GM12864 (cell line): ENCODE measurements around the gene CAMKK1.

Experiments
- DNase-seq: peaks from one replicate; pipeline ENCODE4 v3.0.0-alpha.2; 2011; ENCODE audit warnings: low read depth
- H3K4me3 ChIP-seq: 2 replicates; pipeline ENCODE4 v1.5.1; 2011; ENCODE audit warnings: mild to moderate bottlenecking, low read depth, low read length, control low read depth
- TF ChIP-seq, protein P1 (sequence below): IDR thresholded peaks from 2 replicates; pipeline ENCODE4 v1.5.1; 2011; ENCODE audit warnings: low read depth, mild to moderate bottlenecking, moderate library complexity, low read length, control low read depth, inconsistent platforms; ENCODE audit errors: missing control alignments

Gene CAMKK1

DNA sequence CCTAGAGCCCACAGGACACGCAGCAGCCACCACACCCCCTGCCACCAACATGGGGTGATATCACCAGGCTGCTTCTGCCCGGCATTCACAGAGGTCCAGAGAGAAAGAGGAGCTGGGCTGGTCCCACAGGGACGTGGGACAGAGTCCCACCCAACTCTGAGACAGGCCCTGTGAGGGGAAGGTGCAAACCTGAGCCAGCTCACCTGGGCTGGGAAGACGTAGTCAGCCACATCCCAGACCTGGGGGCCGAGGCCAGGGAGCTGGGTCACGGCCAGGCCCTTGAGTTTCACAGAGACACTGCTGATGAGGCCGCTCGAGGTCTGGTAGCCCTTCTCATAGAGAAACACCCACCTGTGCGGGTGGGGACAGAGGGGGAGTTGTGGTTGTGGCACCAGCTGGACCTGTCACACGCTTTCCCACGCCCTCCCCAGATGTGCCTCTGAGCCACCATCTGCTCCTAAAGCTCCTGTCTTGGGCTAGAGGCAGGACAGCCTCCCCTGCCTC is 12.2 kb upstream of the CAMKK1 start:
- H3K4me3 ChIP-seq = no peak overlapping the region
- DNase-seq = no peak
- TF ChIP-seq, protein P1, sequence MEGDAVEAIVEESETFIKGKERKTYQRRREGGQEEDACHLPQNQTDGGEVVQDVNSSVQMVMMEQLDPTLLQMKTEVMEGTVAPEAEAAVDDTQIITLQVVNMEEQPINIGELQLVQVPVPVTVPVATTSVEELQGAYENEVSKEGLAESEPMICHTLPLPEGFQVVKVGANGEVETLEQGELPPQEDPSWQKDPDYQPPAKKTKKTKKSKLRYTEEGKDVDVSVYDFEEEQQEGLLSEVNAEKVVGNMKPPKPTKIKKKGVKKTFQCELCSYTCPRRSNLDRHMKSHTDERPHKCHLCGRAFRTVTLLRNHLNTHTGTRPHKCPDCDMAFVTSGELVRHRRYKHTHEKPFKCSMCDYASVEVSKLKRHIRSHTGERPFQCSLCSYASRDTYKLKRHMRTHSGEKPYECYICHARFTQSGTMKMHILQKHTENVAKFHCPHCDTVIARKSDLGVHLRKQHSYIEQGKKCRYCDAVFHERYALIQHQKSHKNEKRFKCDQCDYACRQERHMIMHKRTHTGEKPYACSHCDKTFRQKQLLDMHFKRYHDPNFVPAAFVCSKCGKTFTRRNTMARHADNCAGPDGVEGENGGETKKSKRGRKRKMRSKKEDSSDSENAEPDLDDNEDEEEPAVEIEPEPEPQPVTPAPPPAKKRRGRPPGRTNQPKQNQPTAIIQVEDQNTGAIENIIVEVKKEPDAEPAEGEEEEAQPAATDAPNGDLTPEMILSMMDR = no peak

DNA sequence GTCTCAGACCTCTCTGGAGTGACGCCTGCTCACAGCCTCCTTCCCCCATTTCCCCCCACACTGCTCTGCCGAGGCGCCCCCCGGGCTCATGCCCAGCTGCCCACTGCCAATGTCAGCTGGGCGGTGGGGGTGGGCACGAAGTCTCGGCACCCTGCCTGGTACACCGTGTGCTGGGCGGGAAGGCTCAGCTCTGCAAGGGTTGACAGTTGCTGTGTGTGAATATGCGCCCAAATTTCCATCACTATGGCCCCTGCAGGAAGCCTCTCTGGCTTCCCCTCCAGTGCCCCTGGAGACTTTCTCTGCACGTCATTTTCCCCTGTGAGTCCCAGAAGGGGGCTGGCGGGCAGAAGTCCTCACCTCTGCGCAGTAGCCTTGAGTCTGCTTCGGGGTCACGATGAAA is 11.6 kb upstream of the CAMKK1 start:
- H3K4me3 ChIP-seq = no peak overlapping the region

DNA sequence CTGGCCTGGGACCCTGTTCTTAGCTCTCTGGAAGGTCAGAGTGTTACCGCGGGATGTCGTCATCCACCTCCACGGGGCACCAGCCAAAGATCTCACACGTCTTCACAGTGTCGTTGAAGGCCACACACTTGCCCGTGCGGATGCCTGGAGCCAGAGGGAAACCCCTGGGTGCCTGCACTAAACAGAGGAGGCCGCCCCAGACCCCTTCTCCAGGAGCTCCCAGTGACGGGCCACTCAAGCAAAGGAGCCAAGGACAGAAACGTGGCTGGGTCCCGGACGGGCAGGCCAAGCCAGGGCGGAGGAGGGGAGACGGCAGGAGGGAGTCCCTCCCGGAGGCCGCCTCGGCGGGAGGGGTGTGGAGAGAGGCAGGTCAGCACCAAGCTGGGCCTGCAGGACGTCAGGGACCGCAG is 11.0 kb upstream of the CAMKK1 start:
- no peak overlapping the region for H3K4me3 ChIP-seq
- DNase-seq = no peak
- TF ChIP-seq, protein P1 = no peak

More for the DNA sequence above, 11.6 kb upstream of the CAMKK1 start:
- DNase-seq = no peak
- TF ChIP-seq, protein P1 = no peak

DNA sequence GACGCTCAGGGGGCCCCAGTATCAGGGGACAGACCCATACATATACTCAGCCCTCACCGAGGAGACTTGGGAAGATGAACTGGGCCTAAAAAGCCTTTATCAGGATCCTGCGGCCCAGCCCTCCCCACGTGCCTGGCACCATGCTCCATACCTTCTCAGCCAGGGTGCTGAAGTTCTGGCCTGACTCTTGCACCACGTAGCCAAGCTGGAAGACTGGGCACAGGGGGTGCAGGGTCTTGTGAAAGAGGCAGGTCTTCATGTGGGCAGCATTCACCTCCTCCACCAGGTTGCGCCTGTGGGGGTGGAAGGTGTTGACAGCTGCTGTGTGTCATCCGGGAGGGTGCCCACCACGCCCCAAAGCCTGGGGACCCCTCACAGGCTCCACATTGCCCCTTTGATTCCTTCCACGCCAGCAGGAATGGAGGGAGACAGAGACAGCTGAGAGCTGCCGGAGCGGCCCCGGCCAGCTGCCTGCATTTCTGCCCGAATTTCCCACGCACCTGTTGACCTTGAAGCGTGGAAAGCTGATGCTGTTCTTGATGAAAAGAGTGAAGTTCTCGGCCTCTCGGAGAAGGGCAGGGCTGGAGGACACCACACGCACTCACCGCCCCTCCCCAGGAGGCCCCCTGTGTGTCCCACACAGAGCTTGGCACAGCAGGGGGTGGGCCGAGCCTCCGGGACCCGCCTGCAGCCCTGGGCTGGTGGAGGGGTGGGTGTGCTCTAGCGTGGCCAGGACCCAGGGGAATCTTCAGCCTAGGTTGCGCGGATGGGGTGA is 10.4 kb upstream of the CAMKK1 start:
- TF ChIP-seq, protein P1 = no peak
- no peak overlapping the region for H3K4me3 ChIP-seq
- DNase-seq = no peak

DNA sequence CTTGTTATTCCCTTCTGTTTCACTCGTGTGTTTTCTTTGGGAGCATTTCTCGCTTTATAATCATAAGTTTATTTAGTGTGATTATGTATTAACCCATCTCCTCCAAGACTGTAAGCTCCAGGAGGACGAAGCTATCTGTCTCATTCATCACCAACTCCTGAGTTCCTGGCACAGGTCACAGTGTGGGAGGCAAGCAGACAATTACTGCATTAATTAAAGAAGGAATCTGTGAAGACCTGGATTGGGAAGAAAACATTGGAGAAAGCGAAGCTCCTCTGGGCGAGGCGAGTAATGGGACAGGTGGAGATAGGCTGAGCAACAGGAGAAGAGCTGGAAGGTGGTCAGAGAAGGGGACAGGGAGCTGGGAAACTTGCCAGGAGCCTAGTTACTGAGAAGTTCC is 7.8 kb upstream of the CAMKK1 start:
- no peak overlapping the region for H3K4me3 ChIP-seq
- no peak for DNase-seq
- TF ChIP-seq, protein P1 = no peak

DNA sequence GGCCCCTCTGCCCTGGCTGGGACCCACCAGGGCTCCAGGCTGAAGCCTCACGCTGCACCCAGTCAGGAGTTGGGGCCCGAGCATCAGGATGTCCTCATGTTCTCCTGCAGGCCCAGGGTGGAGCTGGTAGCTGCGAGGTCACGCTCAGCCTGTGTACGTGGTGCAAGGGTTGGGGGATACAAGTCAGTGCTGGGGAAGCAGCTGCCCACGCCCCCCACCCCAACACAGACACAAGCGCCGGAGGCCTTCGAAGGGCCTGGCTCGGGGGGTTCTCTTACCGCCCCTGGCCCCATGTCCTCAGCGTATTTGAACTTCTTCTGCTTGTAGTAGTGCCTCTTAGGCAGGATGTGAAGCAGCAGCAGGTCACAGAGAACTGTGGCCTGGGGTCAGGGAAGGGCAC is 4.9 kb upstream of the CAMKK1 start:
- no peak for DNase-seq
- no peak overlapping the region for H3K4me3 ChIP-seq
- TF ChIP-seq, protein P1 = no peak

DNA sequence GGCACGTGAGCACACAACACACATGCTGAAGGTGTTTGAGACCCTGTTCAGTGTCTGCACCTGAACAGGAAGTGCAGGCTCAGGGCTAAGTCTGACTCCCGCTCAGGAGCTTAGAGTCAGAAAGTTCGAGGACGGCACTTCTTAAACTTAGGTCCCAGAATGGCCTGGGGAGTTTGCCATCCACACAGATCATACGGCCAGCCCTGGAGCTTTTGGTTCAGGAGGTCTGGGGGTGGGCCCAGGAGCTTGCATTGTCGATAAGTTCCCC is 4.0 kb upstream of the CAMKK1 start:
- TF ChIP-seq, protein P1 = no peak
- DNase-seq = no peak
- H3K4me3 ChIP-seq = no peak overlapping the region
